Gastroesophageal sphincter (tissue), 4 donors: ENCODE measurements around the gene CBARP. TPM values are rescaled to one million over a fixed set of nuclear protein-coding genes. Genes with fewer than 3 reads are reported as not detected.

Experiments used
- ATAC-seq: fragments of 150-250 bp; one replicate; pipeline ENCODE4 v1.9.1; 2016; ENCODE audit warnings: mild to moderate bottlenecking, moderate library complexity
- H3K27ac ChIP-seq, 4 donors: fragments of 200-600 bp; sonication (generic) in 3 of 4; 1 replicate in 3 of 4; 2 replicates in 1 of 4; pipeline ENCODE4 v1.5.1; 2016 to 2019
- H3K27me3 ChIP-seq: fragments of 200-600 bp; sonication (generic); one replicate; pipeline ENCODE4 v1.5.1; 2019
- H3K36me3 ChIP-seq, 2 donors: fragments of 200-600 bp; sonication (generic); one replicate each; pipeline ENCODE4 v1.5.1; 2019; ENCODE audit warnings: control low read depth in 1 of 2
- H3K4me1 ChIP-seq, 3 donors: fragments of 200-600 bp; sonication (generic); 1 replicate in 2 of 3; 2 replicates in 1 of 3; pipeline ENCODE4 v1.5.1; 2016 to 2019; ENCODE audit warnings: control low read depth in 2 of 3
- H3K4me3 ChIP-seq, 2 donors: fragments of 200-600 bp; sonication (generic); one replicate each; pipeline ENCODE4 v1.5.1; 2019; ENCODE audit warnings: mild to moderate bottlenecking in 1 of 2, moderate library complexity in 1 of 2
- H3K9me3 ChIP-seq, 3 donors: fragments of 200-600 bp; sonication (generic); one replicate each; pipeline ENCODE4 v1.5.1; 2017 to 2019; ENCODE audit warnings: control low read depth in 2 of 3
- EP300 ChIP-seq: sonication (generic); formaldehyde crosslinking; IDR thresholded peaks from one replicate; pipeline ENCODE4 v1.6.1; 2017; ENCODE audit warnings: antibody characterized with exemption, mild to moderate bottlenecking
- POLR2A ChIP-seq, 2 donors: fragments of 450-650 bp; IDR thresholded peaks; one replicate each; pipeline ENCODE4 v1.6.1; 2017; ENCODE audit warnings: antibody characterized with exemption in 2 of 2, mild to moderate bottlenecking in 2 of 2, moderate library complexity in 1 of 2
- POLR2AphosphoS5 ChIP-seq: sonication (generic); formaldehyde crosslinking; IDR thresholded peaks from one replicate; pipeline ENCODE4 v1.6.1; 2017; ENCODE audit warnings: antibody characterized with exemption
- WGBS, 2 donors: methylation state at CpG; one replicate each; pipeline ENCODE4 v1.1.5; 2018; ENCODE audit warnings: low coverage in 1 of 2; 5-methylcytosine and 5-hydroxymethylcytosine counted together
- total RNA-seq, 4 donors: library from RNA; depleted of rRNA; stranded (reverse); fragments of >200 nt; gene quantifications; one replicate each; pipeline ENCODE4 v1.1.0, GENCODE V29; 2016
- TF ChIP-seq, protein P1 (sequence below), 4 experiments: fragments of 200-600 bp in 2 of 4; fragments of 450-650 bp in 2 of 4; sonication (generic) in 1 of 4; IDR thresholded peaks; one replicate each; pipeline ENCODE4 v1.5.1; 2017 to 2019; ENCODE audit warnings: antibody characterized with exemption in 4 of 4, mild to moderate bottlenecking in 2 of 4, moderate library complexity in 2 of 4

Gene CBARP
- total RNA-seq, 4 donors from 2014 or later, result 0.13 to 0.73 (median 0.49) TPM; not detected in 1

DNA sequence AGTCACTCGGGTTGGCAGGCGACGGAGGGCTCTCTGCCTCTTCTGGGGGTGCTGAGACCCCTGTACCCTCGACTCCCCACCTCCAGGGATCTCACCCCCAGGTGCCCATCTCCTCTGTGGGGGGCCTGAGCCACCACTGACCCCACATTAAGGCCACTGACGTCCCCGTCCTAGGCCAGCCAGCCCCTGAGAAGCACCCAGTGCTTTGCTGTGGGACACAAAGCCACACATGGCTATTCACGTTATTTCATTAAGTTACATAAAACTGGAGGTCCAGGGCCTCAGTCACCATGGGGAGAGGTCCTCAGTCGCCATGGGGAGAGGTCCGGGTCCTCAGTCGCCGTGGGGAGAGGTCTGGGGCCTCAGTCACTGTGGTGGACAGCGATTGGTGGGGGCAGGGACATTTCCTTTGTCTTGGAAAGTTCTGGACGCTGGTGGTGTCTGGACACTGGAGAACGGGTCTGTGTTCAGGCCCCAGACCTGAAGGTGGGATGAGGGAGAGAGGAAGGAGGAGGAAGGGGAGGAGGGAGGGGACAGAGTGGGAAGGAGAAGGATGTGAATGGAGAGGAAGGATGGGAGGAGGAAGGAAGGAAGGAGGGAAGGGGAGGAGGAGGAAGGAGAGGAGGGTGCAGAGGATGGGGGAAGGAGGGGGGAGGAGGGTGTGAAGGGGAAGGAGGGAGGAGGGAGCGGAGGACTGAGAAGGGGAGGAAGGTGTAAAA lies 43.9 kb upstream of the CBARP start:
- Histone ChIP-seq H3K36me3 (peaks cover 0 to 30% of the 10 kb centered on the region in 2 donors), H3K9me3 (no peaks in the 10 kb centered on the region), H3K27me3 (peaks cover 39% of the 10 kb centered on the region), H3K4me3 (no peak overlapping the region), H3K4me1 (peaks cover 0 to 30% (median 5%) of the 10 kb centered on the region in 3 donors), H3K27ac (no peak overlapping the region)
- WGBS, 2 donors, result 17 to 34% methylated on average over 1 to 8 of the region's 15 CpGs
- no peak for ATAC-seq
- TF ChIP-seq EP300, result no peak
- TF ChIP-seq, protein P1, sequence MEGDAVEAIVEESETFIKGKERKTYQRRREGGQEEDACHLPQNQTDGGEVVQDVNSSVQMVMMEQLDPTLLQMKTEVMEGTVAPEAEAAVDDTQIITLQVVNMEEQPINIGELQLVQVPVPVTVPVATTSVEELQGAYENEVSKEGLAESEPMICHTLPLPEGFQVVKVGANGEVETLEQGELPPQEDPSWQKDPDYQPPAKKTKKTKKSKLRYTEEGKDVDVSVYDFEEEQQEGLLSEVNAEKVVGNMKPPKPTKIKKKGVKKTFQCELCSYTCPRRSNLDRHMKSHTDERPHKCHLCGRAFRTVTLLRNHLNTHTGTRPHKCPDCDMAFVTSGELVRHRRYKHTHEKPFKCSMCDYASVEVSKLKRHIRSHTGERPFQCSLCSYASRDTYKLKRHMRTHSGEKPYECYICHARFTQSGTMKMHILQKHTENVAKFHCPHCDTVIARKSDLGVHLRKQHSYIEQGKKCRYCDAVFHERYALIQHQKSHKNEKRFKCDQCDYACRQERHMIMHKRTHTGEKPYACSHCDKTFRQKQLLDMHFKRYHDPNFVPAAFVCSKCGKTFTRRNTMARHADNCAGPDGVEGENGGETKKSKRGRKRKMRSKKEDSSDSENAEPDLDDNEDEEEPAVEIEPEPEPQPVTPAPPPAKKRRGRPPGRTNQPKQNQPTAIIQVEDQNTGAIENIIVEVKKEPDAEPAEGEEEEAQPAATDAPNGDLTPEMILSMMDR (IDR thresholded peaks at IDR 0.05), result no peak
- TF ChIP-seq POLR2AphosphoS5, result no peak
- TF ChIP-seq POLR2A (IDR thresholded peaks at IDR 0.05), result no peak

DNA sequence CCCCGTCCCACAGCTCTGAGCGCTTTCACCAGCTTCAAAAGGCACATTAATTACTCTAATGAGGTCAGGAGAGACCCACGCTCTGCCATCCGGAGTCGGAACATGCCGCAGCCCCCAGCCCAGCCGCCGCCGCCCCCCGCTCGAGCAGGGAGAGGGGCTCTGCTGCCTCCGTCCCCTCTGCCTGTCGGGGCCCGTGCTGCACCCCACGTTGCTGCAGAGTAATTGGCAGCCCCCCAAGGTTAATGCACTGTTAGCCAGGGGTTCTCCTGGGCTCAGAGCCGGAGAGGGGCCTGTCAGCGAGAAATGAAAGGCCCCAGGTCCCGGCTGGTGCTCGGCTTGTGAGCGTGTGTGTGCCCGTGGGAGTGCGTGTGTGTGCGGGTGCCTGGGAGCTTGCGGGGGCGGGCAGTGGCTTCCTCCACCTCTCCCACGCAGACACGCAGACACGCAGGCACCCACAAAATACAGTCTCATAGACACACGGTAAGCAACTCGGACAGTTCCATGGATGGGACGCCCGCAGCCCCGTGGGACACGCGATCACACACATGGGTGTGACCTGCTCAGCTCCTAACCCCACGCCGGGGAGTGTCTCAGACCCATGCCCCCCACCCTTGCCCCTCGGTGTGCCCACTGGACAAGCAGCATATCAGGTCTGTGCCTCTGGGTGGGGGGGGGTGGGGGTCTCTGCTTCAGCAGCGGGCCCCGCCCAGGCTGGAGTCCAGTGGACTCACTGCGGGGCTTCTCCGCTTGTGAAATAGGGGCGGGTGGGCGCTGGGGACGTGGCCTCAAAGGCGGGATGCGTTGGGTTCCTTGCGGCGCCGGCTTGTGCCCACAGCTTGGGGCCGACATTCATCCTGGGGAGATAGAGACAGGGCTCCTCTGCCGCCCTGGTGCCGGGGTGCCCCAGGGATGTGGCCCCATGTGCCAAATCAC lies 43.1 kb upstream of the CBARP start:
- Histone ChIP-seq H3K36me3 (peaks cover 0 to 30% of the 10 kb centered on the region in 2 donors), H3K27ac (no peak overlapping the region), H3K9me3 (no peaks in the 10 kb centered on the region), H3K4me1 (peaks cover 0 to 33% (median 8%) of the 10 kb centered on the region in 3 donors), H3K27me3 (peaks cover 31% of the 10 kb centered on the region), H3K4me3 (no peak overlapping the region)
- TF ChIP-seq, protein P1 (IDR thresholded peaks at IDR 0.05), result no peak
- TF ChIP-seq POLR2AphosphoS5, result no peak
- TF ChIP-seq POLR2A (IDR thresholded peaks at IDR 0.05), result no peak
- TF ChIP-seq EP300, result no peak
- ATAC-seq, result no peak
- WGBS, 2 donors, result no CpG with 5 or more reads among the region's 53 CpGs

DNA sequence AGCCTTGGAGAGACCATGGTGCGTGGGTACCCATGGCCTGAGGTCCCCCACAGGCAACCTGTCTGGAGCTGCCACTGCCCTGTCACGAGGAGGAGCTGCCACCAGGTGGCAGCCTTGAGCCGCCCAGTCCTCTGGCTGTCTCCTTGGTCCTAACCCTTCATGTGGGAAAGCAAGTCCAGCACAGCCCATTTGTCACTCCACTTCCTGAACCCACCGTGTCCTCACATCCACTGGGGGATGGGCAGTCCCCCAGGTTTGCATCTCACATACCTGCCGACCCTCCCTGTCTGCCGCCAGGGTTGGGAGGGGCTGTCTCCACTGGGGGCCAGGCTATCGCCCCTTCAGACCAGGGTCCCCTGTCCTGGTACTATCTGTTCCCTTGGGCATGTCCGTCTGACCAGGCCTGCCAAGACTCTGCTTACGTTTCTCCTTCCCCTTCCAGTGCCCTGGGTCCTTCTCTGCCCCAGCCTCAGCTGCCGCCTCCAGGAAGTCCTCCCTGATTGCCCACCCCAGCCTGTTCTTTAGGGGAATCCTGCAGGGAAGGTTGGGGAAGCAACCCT lies 42.1 kb upstream of the CBARP start:
- ATAC-seq, result peak; percentile 17
- peaks cover 23% of the 10 kb centered on the region for H3K27me3 ChIP-seq
- no peak overlapping the region for H3K4me3 ChIP-seq
- H3K9me3 ChIP-seq, result no peaks in the 10 kb centered on the region
- H3K27ac ChIP-seq, result peak overlapping the region in 1 of 4 donors; percentile 19
- peaks cover 0 to 32% of the 10 kb centered on the region in 2 donors for H3K36me3 ChIP-seq
- TF ChIP-seq, protein P1 (IDR thresholded peaks at IDR 0.05), result peak in 3 of 4 experiments; percentile 92 to 94 (median 94)
- no peak for TF ChIP-seq EP300
- H3K4me1 ChIP-seq, result peaks cover 0 to 31% (median 11%) of the 10 kb centered on the region in 3 donors
- 43 to 100% methylated on average over 1 to 2 of the region's 10 CpGs for WGBS, 2 donors

DNA sequence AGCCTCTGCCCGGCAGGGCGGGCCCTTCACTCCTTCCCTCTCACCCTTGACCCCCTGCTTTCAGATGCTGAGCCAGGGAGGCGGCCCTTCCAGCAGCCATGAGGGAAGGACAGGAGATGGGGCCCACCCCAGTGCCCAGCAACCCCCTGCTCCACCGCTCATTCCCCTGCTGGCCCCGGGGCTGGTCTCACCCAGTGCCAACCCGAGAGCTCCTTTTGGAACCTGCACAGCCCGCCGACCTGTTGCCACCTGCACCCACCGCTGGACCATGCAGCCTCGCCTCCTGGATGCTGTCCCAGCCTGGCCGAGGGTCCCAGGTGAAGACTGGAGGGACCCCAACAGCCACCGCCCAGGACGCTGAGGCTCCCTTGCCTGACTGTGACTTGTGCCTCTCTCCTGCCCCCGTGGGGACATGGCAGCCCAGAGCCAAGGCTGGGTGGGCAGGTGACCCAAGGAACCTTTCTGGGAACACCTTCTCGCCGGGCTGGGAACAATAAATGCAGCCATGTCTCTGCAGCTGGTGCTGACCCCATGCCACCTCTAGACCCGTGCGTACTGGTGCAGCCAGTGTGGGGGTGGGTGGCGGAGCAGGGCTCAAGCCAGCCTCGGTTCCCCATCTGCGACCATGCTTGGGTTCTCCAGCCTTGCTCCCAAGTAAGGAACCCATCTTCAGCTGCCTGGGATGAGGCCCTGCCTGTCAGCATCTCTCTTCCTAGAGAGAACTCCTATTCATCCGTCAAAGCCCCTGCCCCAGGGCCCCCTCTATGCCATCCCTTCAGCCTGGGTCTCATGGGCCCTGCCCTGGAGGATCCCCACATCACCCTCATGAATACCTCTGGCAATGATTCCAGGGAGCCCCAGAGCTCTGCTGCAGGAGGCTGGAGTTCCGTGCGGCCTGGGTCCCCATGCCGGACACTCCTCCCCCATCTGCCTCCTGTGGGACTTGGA lies 41.2 kb upstream of the CBARP start:
- peaks cover 3 to 39% (median 20%) of the 10 kb centered on the region in 3 donors for H3K4me1 ChIP-seq
- TF ChIP-seq EP300 (no peak), POLR2A (IDR thresholded peaks at IDR 0.05) (no peak), POLR2AphosphoS5 (no peak)
- TF ChIP-seq, protein P1 (IDR thresholded peaks at IDR 0.05), result no peak
- 56% methylated on average over 3 of the region's 25 CpGs; no CpG with 5 or more reads in 1 of the 2 donors for WGBS, 2 donors
- peaks cover 14% of the 10 kb centered on the region for H3K27me3 ChIP-seq
- no peaks in the 10 kb centered on the region for H3K9me3 ChIP-seq
- H3K27ac ChIP-seq, result no peak overlapping the region
- no peak for ATAC-seq
- H3K36me3 ChIP-seq, result peaks cover 0 to 41% of the 10 kb centered on the region in 2 donors
- H3K4me3 ChIP-seq, result no peak overlapping the region
